HEK293 (cell line): ENCODE data around the gene CLNS1A.
"Not testable (repeated sequence)": the region's sequence is repeated elsewhere in the genome, so short reads cannot be mapped to it uniquely, and the experiment has no call there.

Experiments used
- CTCF ChIA-PET: fragments of 350-600 bp; formaldehyde crosslinking; extraction: SDS; loops from one replicate; lab custom pipeline; 2021; ENCODE audit warnings: antibody characterized with exemption; lab: Yijun Ruan, JAX
- POLR2A ChIA-PET: fragments of 300-600 bp; formaldehyde crosslinking; extraction: SDS; loops from one replicate; lab custom pipeline; 2020; ENCODE audit warnings: antibody characterized with exemption, inconsistent platforms; lab: Yijun Ruan, JAX
- H3K27ac ChIP-seq: fragments of 200-500 bp; sonication (Bioruptor generic); 2 replicates; pipeline ENCODE4 v1.5.1; 2014; ENCODE audit warnings: low read depth, low read length, control low read depth, inconsistent platforms; ENCODE audit errors: extremely low read depth
- H3K36me3 ChIP-seq, 2 experiments: fragments of 200-500 bp in 1 of 2; sonication (Bioruptor generic) in 1 of 2; 1 replicate in 1 of 2; 2 replicates in 1 of 2; pipeline ENCODE4 v1.5.1; 2014 to 2017; ENCODE audit warnings: inconsistent platforms in 2 of 2, low read length in 2 of 2; ENCODE audit not compliant: control insufficient read depth in 2 of 2, insufficient read depth in 1 of 2
- H3K4me1 ChIP-seq: fragments of 200-500 bp; sonication (Bioruptor generic); 2 replicates; pipeline ENCODE4 v1.5.1; 2014; ENCODE audit warnings: mild to moderate bottlenecking, low read length, inconsistent platforms; ENCODE audit not compliant: control insufficient read depth, insufficient read depth
- H3K4me3 ChIP-seq: 2 replicates; pipeline ENCODE4 v1.5.1; 2011; ENCODE audit warnings: low read depth, mild to moderate bottlenecking, control low read depth, low read length, moderate library complexity
- H3K9me3 ChIP-seq: fragments of 200-500 bp; sonication (Bioruptor generic); 2 replicates; pipeline ENCODE4 v1.5.1; 2014; ENCODE audit warnings: low read depth, low read length, inconsistent platforms; ENCODE audit not compliant: control insufficient read depth, insufficient read depth
- BCL11B ChIP-seq: fragments of 450-650 bp; formaldehyde crosslinking; IDR thresholded peaks from 2 replicates; pipeline ENCODE4 v1.5.1; 2016; ENCODE audit warnings: low read depth, missing biosample characterization, missing genetic modification characterization
- SETDB1 ChIP-seq: IDR thresholded peaks from one replicate; pipeline ENCODE4 v1.6.1; 2017; ENCODE audit warnings: mild to moderate bottlenecking, low read length, moderate library complexity, mixed read lengths; ENCODE audit not compliant: insufficient read length
- TRIM28 ChIP-seq: IDR thresholded peaks from 2 replicates; pipeline ENCODE4 v1.6.1; 2011; ENCODE audit warnings: low read length, control low read depth, borderline replicate concordance
- ZNF416 ChIP-seq: fragments of 450-650 bp; formaldehyde crosslinking; IDR thresholded peaks from 2 replicates; pipeline ENCODE4 v1.5.1; 2016; ENCODE audit warnings: missing biosample characterization, missing genetic modification characterization
- ZNF529 ChIP-seq: fragments of 450-650 bp; formaldehyde crosslinking; IDR thresholded peaks from 2 replicates; pipeline ENCODE4 v1.5.1; 2017; ENCODE audit warnings: missing genetic modification characterization, missing biosample characterization; ENCODE audit not compliant: insufficient replicate concordance
- ZNF549 ChIP-seq: fragments of 450-650 bp; IDR thresholded peaks from 2 replicates; pipeline ENCODE4 v1.5.1; 2018; ENCODE audit warnings: missing biosample characterization, missing genetic modification characterization, mild to moderate bottlenecking, inconsistent platforms, moderate library complexity
- ZNF776 ChIP-seq: fragments of 450-650 bp; formaldehyde crosslinking; IDR thresholded peaks from 2 replicates; pipeline ENCODE4 v1.5.0; 2017; ENCODE audit warnings: missing biosample characterization, missing genetic modification characterization, borderline replicate concordance
- TF ChIP-seq, protein P1 (sequence below): fragments of 450-650 bp; formaldehyde crosslinking; IDR thresholded peaks from 2 replicates; pipeline ENCODE4 v1.5.1; 2016; ENCODE audit warnings: missing biosample characterization, missing genetic modification characterization
- TF ChIP-seq, protein P2 (sequence below): fragments of 450-650 bp; formaldehyde crosslinking; conservative IDR thresholded peaks from 2 replicates; pipeline ENCODE4 v1.5.1; 2016; ENCODE audit warnings: low read depth, missing biosample characterization, missing genetic modification characterization
- TF ChIP-seq, protein P3 (sequence below): fragments of 450-650 bp; formaldehyde crosslinking; IDR thresholded peaks from 2 replicates; pipeline ENCODE4 v1.5.1; 2016; ENCODE audit warnings: missing biosample characterization, missing genetic modification characterization, low read depth

CLNS1A gene

DNA sequence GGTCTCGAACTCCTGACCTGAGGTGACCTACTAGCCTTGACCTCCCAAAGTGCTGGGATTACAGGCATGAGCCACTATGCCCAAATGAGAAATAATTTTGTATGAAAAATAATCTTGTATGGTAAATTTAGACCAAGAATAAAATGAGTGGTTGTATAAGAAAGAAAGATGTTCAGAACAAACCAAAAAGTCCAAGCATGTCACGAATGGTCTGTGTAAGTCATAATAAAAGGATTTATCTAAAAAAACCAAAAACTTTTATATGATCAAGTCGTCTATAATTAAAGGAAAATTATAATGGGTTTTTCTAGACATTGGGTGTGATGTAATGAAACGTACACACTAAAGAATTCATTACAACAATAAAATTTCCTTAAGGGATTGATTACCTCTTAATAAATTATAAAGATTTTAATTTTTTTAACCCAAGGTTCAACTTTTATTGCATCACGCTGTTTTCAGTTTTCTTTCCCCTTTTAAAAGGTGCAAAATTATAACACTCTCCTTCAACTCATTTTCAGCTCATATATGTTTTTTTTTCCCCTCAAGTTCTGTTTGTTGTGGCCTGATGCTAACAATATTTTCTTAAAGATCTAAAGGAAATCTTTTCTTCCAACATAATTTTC is 56.8 kb downstream of the CLNS1A start:
- H3K36me3 ChIP-seq, result no peaks in the 10 kb centered on the region
- POLR2A ChIA-PET, result no interaction called here
- CTCF ChIA-PET, result no interaction called here
- no peak overlapping the region for H3K4me3 ChIP-seq
- no peaks in the 10 kb centered on the region for H3K4me1 ChIP-seq
- H3K9me3 ChIP-seq, result no peaks in the 10 kb centered on the region
- no peak overlapping the region for H3K27ac ChIP-seq
- no peak for TF ChIP-seq ZNF776 (tag by site-specific recombination)
- TF ChIP-seq ZNF549 (tag by site-specific recombination), result peak; percentile 45; the same call in 1 of the 2 replicates
- TF ChIP-seq, protein P1, sequence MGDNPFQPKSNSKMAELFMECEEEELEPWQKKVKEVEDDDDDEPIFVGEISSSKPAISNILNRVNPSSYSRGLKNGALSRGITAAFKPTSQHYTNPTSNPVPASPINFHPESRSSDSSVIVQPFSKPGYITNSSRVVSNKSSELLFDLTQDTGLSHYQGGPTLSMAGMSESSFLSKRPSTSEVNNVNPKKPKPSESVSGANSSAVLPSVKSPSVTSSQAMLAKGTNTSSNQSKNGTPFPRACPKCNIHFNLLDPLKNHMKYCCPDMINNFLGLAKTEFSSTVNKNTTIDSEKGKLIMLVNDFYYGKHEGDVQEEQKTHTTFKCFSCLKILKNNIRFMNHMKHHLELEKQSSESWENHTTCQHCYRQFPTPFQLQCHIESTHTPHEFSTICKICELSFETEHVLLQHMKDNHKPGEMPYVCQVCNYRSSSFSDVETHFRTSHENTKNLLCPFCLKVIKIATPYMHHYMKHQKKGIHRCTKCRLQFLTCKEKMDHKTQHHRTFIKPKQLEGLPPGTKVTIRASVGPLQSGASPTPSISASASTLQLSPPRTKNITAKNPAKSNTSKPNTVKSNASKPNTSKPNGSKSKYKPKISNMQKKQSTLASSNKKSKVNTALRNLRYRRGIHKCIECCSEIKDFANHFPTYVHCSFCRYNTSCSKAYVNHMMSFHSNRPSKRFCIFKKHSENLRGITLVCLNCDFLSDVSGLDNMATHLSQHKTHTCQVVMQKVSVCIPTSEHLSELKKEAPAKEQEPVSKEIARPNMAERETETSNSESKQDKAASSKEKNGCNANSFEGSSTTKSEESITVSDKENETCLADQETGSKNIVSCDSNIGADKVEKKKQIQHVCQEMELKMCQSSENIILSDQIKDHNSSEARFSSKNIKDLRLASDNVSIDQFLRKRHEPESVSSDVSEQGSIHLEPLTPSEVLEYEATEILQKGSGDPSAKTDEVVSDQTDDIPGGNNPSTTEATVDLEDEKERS (tag by site-specific recombination), result 0 out of 2 replicates have a peak, but pooled peaks have one; percentile 59
- no peak for TF ChIP-seq ZNF416
- no peak for TF ChIP-seq BCL11B
- TF ChIP-seq, protein P2, sequence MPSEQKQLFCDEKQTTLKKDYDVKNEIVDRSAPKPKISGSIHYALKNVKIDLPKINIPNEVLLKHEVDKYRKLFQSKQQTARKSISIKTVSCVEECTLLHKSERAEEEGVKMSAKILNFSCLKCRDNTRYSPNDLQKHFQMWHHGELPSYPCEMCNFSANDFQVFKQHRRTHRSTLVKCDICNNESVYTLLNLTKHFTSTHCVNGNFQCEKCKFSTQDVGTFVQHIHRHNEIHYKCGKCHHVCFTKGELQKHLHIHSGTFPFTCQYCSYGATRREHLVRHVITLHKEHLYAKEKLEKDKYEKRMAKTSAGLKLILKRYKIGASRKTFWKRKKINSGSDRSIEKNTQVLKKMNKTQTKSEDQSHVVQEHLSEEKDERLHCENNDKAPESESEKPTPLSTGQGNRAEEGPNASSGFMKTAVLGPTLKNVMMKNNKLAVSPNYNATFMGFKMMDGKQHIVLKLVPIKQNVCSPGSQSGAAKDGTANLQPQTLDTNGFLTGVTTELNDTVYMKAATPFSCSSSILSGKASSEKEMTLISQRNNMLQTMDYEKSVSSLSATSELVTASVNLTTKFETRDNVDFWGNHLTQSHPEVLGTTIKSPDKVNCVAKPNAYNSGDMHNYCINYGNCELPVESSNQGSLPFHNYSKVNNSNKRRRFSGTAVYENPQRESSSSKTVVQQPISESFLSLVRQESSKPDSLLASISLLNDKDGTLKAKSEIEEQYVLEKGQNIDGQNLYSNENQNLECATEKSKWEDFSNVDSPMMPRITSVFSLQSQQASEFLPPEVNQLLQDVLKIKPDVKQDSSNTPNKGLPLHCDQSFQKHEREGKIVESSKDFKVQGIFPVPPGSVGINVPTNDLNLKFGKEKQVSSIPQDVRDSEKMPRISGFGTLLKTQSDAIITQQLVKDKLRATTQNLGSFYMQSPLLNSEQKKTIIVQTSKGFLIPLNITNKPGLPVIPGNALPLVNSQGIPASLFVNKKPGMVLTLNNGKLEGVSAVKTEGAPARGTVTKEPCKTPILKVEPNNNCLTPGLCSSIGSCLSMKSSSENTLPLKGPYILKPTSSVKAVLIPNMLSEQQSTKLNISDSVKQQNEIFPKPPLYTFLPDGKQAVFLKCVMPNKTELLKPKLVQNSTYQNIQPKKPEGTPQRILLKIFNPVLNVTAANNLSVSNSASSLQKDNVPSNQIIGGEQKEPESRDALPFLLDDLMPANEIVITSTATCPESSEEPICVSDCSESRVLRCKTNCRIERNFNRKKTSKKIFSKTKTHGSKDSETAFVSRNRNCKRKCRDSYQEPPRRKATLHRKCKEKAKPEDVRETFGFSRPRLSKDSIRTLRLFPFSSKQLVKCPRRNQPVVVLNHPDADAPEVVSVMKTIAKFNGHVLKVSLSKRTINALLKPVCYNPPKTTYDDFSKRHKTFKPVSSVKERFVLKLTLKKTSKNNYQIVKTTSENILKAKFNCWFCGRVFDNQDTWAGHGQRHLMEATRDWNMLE (tag by site-specific recombination), result peak; percentile 30; the same call in 1 of the 2 replicates
- peak; percentile 29 for TF ChIP-seq ZNF529 (tag by site-specific recombination)
- TF ChIP-seq TRIM28, result peak; percentile 78
- TF ChIP-seq SETDB1, result peak; percentile 100
- TF ChIP-seq, protein P3, sequence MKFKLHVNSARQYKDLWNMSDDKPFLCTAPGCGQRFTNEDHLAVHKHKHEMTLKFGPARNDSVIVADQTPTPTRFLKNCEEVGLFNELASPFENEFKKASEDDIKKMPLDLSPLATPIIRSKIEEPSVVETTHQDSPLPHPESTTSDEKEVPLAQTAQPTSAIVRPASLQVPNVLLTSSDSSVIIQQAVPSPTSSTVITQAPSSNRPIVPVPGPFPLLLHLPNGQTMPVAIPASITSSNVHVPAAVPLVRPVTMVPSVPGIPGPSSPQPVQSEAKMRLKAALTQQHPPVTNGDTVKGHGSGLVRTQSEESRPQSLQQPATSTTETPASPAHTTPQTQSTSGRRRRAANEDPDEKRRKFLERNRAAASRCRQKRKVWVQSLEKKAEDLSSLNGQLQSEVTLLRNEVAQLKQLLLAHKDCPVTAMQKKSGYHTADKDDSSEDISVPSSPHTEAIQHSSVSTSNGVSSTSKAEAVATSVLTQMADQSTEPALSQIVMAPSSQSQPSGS, result no peak
- TF ChIP-seq, all 188 proteins: peak for 6

DNA sequence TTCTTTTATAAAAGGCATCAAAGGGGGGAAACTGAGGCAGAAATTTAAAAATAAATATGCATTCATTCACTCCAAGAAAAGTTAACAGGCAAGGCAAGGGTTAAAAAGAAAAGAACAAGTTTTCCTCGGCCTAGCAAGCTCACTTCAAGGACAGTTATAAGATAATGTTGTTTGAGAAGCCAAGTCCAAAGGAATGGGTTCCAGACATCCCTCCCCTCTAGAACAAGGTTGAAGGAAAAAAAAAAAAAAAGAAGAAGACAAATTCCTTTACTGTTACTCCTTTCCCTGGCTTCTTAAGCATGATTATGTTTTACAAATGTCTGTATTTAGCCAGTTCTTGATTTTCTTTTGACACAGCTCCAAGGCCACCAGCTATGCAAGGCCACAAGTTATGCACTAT is 62.2 kb downstream of the CLNS1A start:
- not testable (repeated sequence) for H3K36me3 ChIP-seq, H3K27ac ChIP-seq, H3K4me1 ChIP-seq, H3K4me3 ChIP-seq, H3K9me3 ChIP-seq
- ChIA-PET POLR2A (interaction anchor here (0.6 kb wide), 1 partner anchor 9 kb away, joined by 3 read pairs; no protein-coding TSS in a partner anchor), CTCF (interaction anchor here (0.6 to 1.2 kb wide), 2 partner anchors 248 to 284 kb away, joined by 3 read pairs; no protein-coding TSS in a partner anchor)

DNA sequence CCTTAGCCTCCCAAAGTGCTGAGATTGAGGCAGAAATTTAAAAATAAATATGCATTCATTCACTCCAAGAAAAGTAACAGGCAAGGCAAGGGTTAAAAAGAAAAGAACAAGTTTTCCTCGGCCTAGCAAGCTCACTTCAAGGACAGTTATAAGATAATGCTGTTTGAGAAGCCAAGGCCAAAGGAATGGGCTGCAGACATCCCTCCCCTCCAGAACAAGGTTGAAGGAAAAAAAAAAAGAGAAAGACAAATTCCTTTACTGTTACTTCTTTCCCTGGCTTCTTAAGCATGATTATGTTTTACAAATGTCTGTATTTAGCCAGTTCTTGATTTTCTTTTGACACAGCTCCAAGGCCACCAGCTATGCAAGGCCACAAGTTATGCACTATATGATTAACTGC is 66.7 kb downstream of the CLNS1A start:
- H3K4me1 ChIP-seq, H3K9me3 ChIP-seq, POLR2A ChIA-PET, H3K27ac ChIP-seq, H3K4me3 ChIP-seq, H3K36me3 ChIP-seq: not testable (repeated sequence)
- CTCF ChIA-PET, result interaction anchor here (0.6 to 1.0 kb wide), 2 partner anchors 8 to 381 kb away, joined by 3 read pairs; no protein-coding TSS in a partner anchor
